Activated T-helper 1 cell treated with anti-CD3 and anti-CD28 coated beads, Interleukin-12 subunit alpha, Interleukin-12 subunit beta, Interleukin-2, Interleukin-4 antibody, amounts not matched to agents 30 ng/mL and 10 ng/mL and 1 ng/mL, durations not matched to agents 14 hours and 24 hours and 36 hours (primary cell): ENCODE results near the gene MTARC2. TPM values are rescaled to one million over a fixed set of nuclear protein-coding genes. Genes with fewer than 3 reads are reported as not detected.
"Not testable (repeated sequence)": the region's sequence is repeated elsewhere in the genome, so short reads cannot be mapped to it uniquely, and the experiment has no call there.

Source experiments
- DNase-seq: peaks from one replicate; pipeline ENCODE4 v3.0.0; 2021; ENCODE audit warnings: low spot score
- H3K27ac Mint-ChIP-seq: one replicate; pipeline ENCODE4 v1.8.0; 2021; ENCODE audit warnings: mild to moderate bottlenecking, mixed read lengths
- H3K27me3 Mint-ChIP-seq: one replicate; pipeline ENCODE4 v1.8.0; 2022; ENCODE audit warnings: mild to moderate bottlenecking, moderate library complexity, mixed read lengths; ENCODE audit not compliant: insufficient read depth
- H3K36me3 Mint-ChIP-seq: one replicate; pipeline ENCODE4 v1.8.0; 2021; ENCODE audit warnings: low read depth, mixed read lengths
- H3K4me1 Mint-ChIP-seq: one replicate; pipeline ENCODE4 v1.8.0; 2021; ENCODE audit warnings: low read depth, mixed read lengths
- H3K4me3 Mint-ChIP-seq: one replicate; pipeline ENCODE4 v1.8.0; 2021; ENCODE audit warnings: mild to moderate bottlenecking, moderate library complexity, mixed read lengths
- H3K9me3 Mint-ChIP-seq: one replicate; pipeline ENCODE4 v1.8.0; 2021; ENCODE audit warnings: mixed read lengths
- intact Hi-C: fragments of 100-400 bp; cut with micrococcal nuclease; formaldehyde crosslinking; loops from one replicate; pipeline ENCODE4 v1.15.1; 2024
- total RNA-seq: library from RNA; stranded (reverse); gene quantifications from 2 replicates; pipeline ENCODE4 v1.2.3, GENCODE V29; 2022

Gene MTARC2
- total RNA-seq, 1 donor from 2014 or later: not detected

DNA sequence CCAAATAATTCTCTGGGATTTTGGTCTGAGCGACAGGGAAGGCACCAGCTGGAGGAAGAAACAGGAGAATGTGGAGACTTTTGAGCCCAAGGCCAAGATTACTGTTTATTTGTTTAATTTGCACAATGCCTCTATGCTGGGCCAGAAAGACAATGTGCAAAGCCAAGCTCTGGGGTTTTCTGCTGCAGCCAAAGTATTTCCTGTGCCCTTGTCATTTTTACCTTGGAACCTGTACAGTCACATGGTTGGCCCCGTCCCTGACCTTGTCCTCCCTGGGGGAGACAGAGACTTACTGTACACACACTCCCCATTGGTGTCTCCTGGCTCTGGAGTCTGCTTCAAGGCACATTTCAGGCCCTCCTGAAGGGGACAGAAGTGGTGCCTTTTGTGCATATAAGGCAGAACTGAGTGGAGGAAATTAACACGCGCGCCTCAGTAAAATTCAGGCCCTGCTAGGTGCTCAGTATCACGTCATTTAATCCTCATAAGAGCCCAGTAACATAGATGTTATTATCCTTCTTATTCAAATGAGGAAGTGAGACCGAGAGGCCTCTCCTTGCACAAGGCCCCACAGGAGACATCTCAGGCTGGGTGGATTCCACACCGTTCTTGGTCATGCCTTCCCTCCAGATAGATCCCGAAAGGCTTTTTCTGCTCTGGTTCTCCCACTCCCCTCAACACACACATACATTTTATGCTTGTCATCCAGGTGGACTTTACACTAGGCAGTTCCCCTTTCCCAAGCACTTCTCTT, 36.9 kb upstream of the MTARC2 start:
- Mint-ChIP-seq H3K4me1 (no peaks in the 10 kb centered on the region), H3K36me3 (no peaks in the 10 kb centered on the region), H3K9me3 (no peaks in the 10 kb centered on the region), H3K27me3 (no peaks in the 10 kb centered on the region), H3K4me3 (no peak overlapping the region), H3K27ac (no peak overlapping the region)
- intact Hi-C loops: no loop called here
- DNase-seq: no peak

DNA sequence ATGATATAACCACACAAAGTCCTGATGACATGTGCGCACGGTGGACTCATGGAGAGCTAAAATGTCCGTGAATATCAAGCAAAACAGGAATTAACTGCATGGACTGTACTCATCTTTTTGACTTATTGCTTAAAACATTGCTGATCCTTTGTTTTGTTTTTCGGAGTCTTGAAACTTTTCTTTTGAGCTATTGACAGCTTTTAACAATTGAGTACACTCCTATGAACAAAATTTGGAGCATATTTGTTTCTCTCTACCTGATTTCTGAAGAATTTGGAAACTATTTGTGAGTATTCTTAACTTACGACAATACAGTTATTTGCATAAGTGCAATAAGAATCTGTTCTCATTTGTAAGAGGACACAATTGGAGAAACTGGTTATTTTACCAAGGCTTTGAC, 32.1 kb upstream of the MTARC2 start:
- DNase-seq, H3K4me1 Mint-ChIP-seq, H3K36me3 Mint-ChIP-seq, H3K9me3 Mint-ChIP-seq, H3K4me3 Mint-ChIP-seq, intact Hi-C loops, H3K27ac Mint-ChIP-seq, H3K27me3 Mint-ChIP-seq: not testable (repeated sequence)

DNA sequence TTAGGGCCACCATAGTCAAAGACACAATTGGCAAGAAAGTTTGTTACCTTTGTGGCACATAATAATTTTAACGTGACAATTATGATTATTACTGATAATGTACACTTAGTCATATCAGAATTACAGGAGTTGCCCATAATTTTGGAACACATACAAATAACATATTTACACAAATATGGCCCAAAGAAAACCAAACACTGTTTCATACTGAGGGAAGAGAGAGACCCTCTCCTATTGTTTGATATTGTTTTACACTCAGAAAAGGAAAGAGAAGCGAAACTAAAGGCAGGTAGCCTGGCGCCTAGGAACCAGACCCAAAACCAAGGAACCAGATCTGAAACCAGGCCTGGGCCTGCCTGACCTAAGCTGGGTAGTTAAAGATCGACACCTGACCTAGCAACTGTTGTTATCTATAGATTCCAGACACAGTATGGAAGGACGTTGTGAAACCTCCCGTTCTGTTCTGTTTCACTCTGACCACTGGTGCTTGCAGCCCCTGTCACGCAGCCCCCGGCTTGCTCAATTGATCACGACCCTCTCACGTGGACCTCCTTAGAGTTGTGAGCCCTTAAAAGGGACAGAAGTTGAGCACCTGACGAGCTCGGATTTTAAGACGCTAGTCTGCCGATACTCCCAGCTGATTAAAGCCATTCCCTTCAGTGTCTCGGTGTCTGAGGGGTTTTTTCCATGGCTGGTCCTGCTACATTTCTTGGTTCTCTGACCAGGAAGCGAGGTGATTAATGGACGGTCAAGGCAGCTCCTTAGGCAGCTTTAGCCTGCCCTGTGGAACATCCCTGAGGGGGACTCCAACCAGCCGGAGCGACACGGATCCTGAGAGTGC, 30.1 kb upstream of the MTARC2 start:
- no peaks in the 10 kb centered on the region for H3K4me1 Mint-ChIP-seq
- no peak for DNase-seq
- H3K4me3 Mint-ChIP-seq: no peak overlapping the region
- peaks cover 6% of the 10 kb centered on the region for H3K27me3 Mint-ChIP-seq
- H3K27ac Mint-ChIP-seq: no peak overlapping the region
- intact Hi-C loops: no loop called here
- H3K9me3 Mint-ChIP-seq: peaks cover 3% of the 10 kb centered on the region
- no peaks in the 10 kb centered on the region for H3K36me3 Mint-ChIP-seq

DNA sequence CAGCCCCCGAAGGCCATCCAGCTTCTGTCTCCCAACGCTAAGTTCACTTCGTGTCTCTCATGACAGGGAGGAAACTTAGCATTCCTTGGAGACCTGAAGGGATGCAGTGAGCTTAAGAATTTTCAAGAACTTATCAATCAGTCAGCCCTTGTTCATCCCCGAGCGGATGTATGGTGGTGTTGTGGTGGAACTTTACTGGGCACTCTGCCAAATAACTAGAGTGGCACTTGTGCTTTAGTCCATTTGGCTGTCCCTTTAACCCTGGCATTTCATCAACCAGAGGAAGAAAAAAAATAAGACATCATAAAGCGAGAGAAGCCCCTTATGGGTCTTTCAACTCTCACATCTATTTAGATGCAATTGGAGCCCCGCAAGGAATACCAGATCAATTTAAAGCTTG, 26.9 kb upstream of the MTARC2 start:
- H3K27ac Mint-ChIP-seq, H3K4me1 Mint-ChIP-seq, intact Hi-C loops, DNase-seq, H3K9me3 Mint-ChIP-seq, H3K4me3 Mint-ChIP-seq, H3K36me3 Mint-ChIP-seq: not testable (repeated sequence)
- H3K27me3 Mint-ChIP-seq: peaks cover 15% of the 10 kb centered on the region

DNA sequence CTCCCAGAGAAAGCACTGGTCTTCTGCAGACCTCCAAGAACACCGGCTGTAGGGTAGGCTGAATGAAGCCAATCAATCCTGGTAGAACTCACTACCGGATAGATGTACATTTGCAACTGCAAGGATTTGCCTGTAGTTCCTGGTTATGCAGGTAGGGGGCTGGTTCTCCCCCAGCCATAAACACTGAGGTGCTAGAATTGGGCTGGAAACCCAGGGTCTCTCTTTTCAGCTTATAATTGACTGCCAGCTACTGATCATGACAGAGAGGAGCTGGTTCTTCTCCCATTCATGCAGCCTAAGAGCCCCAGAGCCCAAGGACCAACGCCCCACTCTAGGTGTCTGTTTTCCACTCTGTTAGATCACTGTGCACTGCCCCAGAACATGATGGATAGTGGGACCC, 21.5 kb upstream of the MTARC2 start:
- no peaks in the 10 kb centered on the region for H3K36me3 Mint-ChIP-seq
- no peak overlapping the region for H3K4me3 Mint-ChIP-seq
- H3K4me1 Mint-ChIP-seq: no peaks in the 10 kb centered on the region
- peaks cover 16% of the 10 kb centered on the region for H3K27me3 Mint-ChIP-seq
- DNase-seq: no peak
- intact Hi-C loops: no loop called here
- H3K9me3 Mint-ChIP-seq: no peaks in the 10 kb centered on the region
- H3K27ac Mint-ChIP-seq: no peak overlapping the region

DNA sequence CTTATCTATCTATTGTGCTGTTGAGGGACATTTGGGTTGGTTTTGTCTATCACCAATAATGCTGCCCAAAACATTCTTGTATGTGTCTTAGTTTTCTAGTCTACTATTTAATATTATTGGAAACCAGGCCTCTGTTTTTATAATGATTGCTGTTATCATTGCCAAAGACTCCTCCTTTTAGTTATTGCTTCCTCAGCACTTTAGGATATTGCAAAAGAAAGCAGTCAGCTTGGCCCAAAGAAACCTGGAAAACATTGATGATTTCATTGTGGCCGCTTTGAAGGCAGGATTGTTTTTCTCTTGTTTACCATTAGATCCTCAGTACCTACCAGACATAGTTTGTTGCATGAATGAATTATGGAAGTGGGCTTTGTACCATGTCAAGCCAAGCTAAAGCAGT, 20.6 kb upstream of the MTARC2 start:
- peaks cover 1% of the 10 kb centered on the region for H3K4me1 Mint-ChIP-seq
- no peak overlapping the region for H3K4me3 Mint-ChIP-seq
- H3K27me3 Mint-ChIP-seq: peaks cover 21% of the 10 kb centered on the region
- no peak for DNase-seq
- intact Hi-C loops: no loop called here
- no peaks in the 10 kb centered on the region for H3K9me3 Mint-ChIP-seq
- no peak overlapping the region for H3K27ac Mint-ChIP-seq
- H3K36me3 Mint-ChIP-seq: no peaks in the 10 kb centered on the region

DNA sequence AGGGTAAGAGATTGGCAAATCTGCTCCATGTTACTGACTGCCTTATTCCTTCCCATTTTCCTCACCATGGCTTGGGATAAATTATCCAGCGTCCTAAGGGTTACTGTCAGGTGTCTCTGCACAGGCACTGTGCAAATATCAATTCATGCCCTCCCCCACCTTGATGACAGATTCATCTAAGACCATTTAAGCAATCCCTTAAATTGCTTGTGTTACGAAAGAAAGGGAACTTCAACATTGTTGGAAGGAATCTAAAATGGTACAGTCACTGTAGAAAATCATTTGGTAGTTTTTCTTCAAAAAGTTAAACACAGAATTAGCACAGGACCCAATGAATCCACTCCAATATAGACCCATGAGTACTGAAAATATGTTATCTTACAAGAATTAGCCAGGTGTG, 17.6 kb upstream of the MTARC2 start:
- Mint-ChIP-seq H3K4me3 (no peak overlapping the region), H3K9me3 (no peaks in the 10 kb centered on the region), H3K27me3 (peaks cover 19% of the 10 kb centered on the region), H3K36me3 (no peaks in the 10 kb centered on the region), H3K4me1 (peaks cover 11% of the 10 kb centered on the region), H3K27ac (no peak overlapping the region)
- DNase-seq: no peak
- intact Hi-C loops: loop anchor here (5.0 kb wide), 1 partner anchor 538 kb away; no protein-coding TSS in a partner anchor

DNA sequence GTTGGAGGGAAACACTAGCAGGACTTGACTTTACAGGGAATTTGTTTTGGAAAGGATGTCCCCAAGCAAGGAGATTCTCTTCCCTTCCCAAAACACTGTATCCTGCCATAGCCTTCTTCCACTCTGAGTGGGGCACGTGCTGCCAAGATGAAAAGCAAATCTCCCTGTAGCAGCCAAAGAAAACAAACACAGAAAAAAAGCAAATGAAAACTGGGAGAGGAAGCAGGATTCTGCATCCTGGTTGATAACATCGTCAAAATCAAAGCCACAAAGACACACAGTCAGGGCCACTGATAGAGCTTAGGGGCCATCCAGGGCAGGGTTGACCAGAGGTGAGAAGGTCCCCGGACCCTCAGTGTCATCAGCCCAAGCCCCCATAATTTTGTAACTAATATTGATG, 16.0 kb upstream of the MTARC2 start:
- Mint-ChIP-seq H3K9me3 (no peaks in the 10 kb centered on the region), H3K4me3 (no peak overlapping the region), H3K27me3 (peaks cover 10% of the 10 kb centered on the region), H3K4me1 (peaks cover 11% of the 10 kb centered on the region), H3K27ac (no peak overlapping the region), H3K36me3 (no peaks in the 10 kb centered on the region)
- intact Hi-C loops: loop anchor here (5.0 kb wide), 1 partner anchor 540 kb away; no protein-coding TSS in a partner anchor
- no peak for DNase-seq

DNA sequence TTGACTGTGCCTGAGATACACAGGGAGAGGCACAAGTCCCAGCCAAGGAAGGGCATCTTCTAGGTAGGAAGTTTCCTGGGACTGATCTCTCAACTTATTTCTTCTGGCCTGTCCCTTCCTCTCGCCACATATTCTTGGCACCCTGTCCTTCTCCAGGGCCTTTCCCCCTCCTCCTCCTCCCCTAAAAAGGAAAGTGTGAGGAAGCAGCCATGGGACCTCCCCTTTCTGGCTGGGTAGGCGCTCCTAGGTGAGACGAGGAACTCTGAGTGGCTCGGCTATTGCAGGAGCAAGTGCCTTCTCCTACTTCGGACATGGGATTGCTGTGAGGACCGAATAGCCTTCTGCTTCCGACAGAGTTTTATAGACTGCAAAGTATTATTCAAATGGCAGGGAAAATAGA, 15.5 kb upstream of the MTARC2 start:
- Mint-ChIP-seq H3K4me1 (peaks cover 11% of the 10 kb centered on the region), H3K27me3 (peaks cover 12% of the 10 kb centered on the region), H3K27ac (no peak overlapping the region), H3K4me3 (no peak overlapping the region), H3K36me3 (no peaks in the 10 kb centered on the region), H3K9me3 (no peaks in the 10 kb centered on the region)
- no peak for DNase-seq
- intact Hi-C loops: loop anchor here (1.0 to 5.0 kb wide), 2 partner anchors 42 to 540 kb away; partner anchors contain the start of gene C1orf115

DNA sequence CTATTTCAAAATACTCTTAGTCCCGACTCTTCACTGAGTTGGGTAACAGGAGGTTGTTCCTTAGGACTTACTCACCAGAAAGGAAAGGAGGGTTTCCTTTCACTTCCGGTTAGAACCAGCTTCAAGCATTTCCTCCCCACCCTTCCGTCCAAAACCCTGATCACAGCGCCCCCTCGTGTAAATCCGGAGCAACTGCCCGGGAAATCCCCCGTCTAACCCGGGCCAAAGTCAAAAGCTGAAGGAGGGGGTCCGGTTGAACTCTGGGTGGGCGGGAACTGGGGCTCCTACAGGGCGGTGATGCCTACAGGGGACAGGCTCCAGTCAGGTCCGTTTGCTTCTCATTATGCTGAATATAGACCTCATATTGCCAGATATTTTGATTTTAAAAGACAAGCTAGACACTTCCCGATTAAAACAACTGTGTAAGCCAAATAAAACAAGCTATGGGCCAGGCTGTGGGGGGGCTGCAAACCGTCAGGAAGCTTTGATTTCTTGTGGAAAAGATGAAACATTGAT, 15.0 kb upstream of the MTARC2 start:
- peak; percentile 63 for DNase-seq
- Mint-ChIP-seq H3K4me3 (no peak overlapping the region), H3K9me3 (no peaks in the 10 kb centered on the region), H3K36me3 (no peaks in the 10 kb centered on the region), H3K4me1 (peaks cover 11% of the 10 kb centered on the region), H3K27me3 (peaks cover 12% of the 10 kb centered on the region), H3K27ac (no peak overlapping the region)
- intact Hi-C loops: loop anchor here (1.0 to 5.0 kb wide), 2 partner anchors 43 to 541 kb away; partner anchors contain the start of gene C1orf115

DNA sequence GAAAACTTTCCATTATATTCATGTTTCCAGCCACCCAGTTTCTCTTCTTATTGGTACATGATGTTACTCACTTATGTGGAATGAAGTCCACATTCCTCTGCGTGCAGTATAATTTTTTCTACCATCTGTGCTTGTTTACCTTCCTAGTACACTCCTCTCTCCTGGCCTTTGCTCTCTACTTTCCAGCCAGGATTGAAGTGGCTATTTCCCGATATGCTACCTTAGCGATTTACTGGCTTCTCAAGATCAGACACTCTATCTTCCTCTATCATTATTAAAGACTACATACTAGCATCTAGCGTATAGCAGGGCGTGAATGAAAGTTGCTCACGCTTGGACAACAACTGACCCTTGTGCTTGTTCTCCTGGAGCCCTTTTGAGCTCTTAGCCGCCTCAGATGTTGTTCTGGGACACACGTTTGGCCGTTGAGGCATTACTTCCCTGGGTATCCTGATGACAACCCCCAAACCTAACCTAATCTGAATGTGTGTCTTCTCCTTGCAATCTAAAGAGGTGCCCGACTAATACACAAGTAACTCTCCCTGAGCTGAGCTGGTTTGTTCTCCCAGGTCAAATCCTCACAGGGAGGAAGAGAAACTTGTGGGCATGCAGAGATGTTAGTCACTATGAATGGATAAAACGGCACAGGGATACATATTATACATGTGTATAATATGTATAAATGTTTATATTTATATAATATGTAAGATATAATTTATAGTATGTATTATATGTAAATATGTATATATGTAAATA, 13.4 kb upstream of the MTARC2 start:
- H3K4me1 Mint-ChIP-seq: peaks cover 11% of the 10 kb centered on the region
- H3K27me3 Mint-ChIP-seq: peaks cover 12% of the 10 kb centered on the region
- H3K36me3 Mint-ChIP-seq: no peaks in the 10 kb centered on the region
- H3K4me3 Mint-ChIP-seq: no peak overlapping the region
- no peak overlapping the region for H3K27ac Mint-ChIP-seq
- H3K9me3 Mint-ChIP-seq: no peaks in the 10 kb centered on the region
- intact Hi-C loops: loop anchor here (5.0 kb wide), 1 partner anchor 542 kb away; no protein-coding TSS in a partner anchor
- no peak for DNase-seq

DNA sequence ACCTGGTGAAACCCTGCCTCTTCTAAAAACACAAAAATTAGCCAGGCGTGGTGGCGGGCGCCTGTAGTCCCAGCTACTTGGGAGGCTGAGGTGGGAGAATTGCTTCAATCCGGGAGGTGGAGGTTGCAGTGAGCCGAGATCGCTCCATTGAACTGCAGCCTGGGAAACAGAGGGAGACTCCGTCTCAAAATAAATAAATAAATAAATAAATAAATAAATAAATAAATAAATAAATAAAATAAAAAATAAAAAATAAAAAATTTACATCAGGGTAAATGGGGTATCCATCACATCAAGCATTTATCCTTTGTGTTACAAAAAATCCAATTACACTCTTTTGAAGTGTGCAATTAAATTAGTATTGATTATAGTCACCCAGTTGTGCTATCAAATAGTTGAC, 11.8 kb upstream of the MTARC2 start:
- Mint-ChIP-seq H3K27me3 (peaks cover 11% of the 10 kb centered on the region), H3K4me1 (peaks cover 11% of the 10 kb centered on the region)
- H3K9me3 Mint-ChIP-seq, H3K4me3 Mint-ChIP-seq, H3K36me3 Mint-ChIP-seq, DNase-seq, H3K27ac Mint-ChIP-seq, intact Hi-C loops: not testable (repeated sequence)
